SK-N-SH treated with all-trans-retinoic acid at 6 μM for 48 hours (cell line): ENCODE measurements around the gene DIP2C.

Source experiments
- ATAC-seq: fragments of 200-7000 bp; cut with Tn5 transposase; 3 replicates; pipeline ENCODE4 v1.9.1; 2020; ENCODE audit warnings: mild to moderate bottlenecking, moderate library complexity
- BACH2 ChIP-seq: fragments of 250-450 bp; sonication (Bioruptor Pico); IDR thresholded peaks from 2 replicates; pipeline ENCODE4 v1.9.0; 2021; ENCODE audit warnings: mild to moderate bottlenecking, borderline replicate concordance
- CREB5 ChIP-seq: fragments of 250-450 bp; sonication (Bioruptor Pico); IDR thresholded peaks from 2 replicates; pipeline ENCODE4 v1.5.1; 2020; ENCODE audit warnings: low read depth, mild to moderate bottlenecking, moderate library complexity
- CSDC2 ChIP-seq: fragments of 250-450 bp; sonication (Bioruptor Pico); IDR thresholded peaks from 2 replicates; pipeline ENCODE4 v1.5.0; 2020; ENCODE audit warnings: mild to moderate bottlenecking, moderate library complexity
- CSRNP3 ChIP-seq: fragments of 250-450 bp; sonication (Bioruptor Pico); IDR thresholded peaks from 2 replicates; pipeline ENCODE4 v1.5.1; 2021; ENCODE audit warnings: mild to moderate bottlenecking, moderate library complexity
- ESRRG ChIP-seq: fragments of 250-450 bp; sonication (Bioruptor Pico); IDR thresholded peaks from 2 replicates; pipeline ENCODE4 v1.6.1; 2021; ENCODE audit warnings: mild to moderate bottlenecking
- GLIS3 ChIP-seq: fragments of 250-450 bp; sonication (Bioruptor Pico); IDR thresholded peaks from 2 replicates; pipeline ENCODE4 v1.5.0; 2020; ENCODE audit warnings: mild to moderate bottlenecking, moderate library complexity
- ISL1 ChIP-seq: fragments of 250-450 bp; sonication (Bioruptor Pico); IDR thresholded peaks from 2 replicates; pipeline ENCODE4 v2.1.2; 2022; ENCODE audit warnings: mild to moderate bottlenecking, moderate library complexity
- OSR1 ChIP-seq: fragments of 250-450 bp; sonication (Bioruptor Pico); IDR thresholded peaks from 2 replicates; pipeline ENCODE4 v1.8.0; 2022; ENCODE audit warnings: moderate library complexity, mild to moderate bottlenecking, inconsistent platforms
- PATZ1 ChIP-seq: fragments of 250-450 bp; sonication (Bioruptor Pico); IDR thresholded peaks from 2 replicates; pipeline ENCODE4 v1.8.0; 2020; ENCODE audit warnings: mild to moderate bottlenecking, moderate library complexity, borderline replicate concordance
- PPARA ChIP-seq: fragments of 250-450 bp; sonication (Bioruptor Pico); IDR thresholded peaks from 2 replicates; pipeline ENCODE4 v1.5.0; 2020; ENCODE audit warnings: mild to moderate bottlenecking, borderline replicate concordance
- RARB ChIP-seq: fragments of 250-450 bp; sonication (Bioruptor Pico); IDR thresholded peaks from 2 replicates; pipeline ENCODE4 v1.8.0; 2021; ENCODE audit warnings: mild to moderate bottlenecking, moderate library complexity
- TCF4 ChIP-seq: fragments of 250-450 bp; sonication (Bioruptor Pico); IDR thresholded peaks from 2 replicates; pipeline ENCODE4 v1.8.0; 2021; ENCODE audit warnings: mild to moderate bottlenecking, moderate library complexity, borderline replicate concordance
- TOX ChIP-seq: fragments of 250-450 bp; sonication (Bioruptor Pico); IDR thresholded peaks from 2 replicates; pipeline ENCODE4 v1.8.0; 2021; ENCODE audit warnings: mild to moderate bottlenecking, moderate library complexity, borderline replicate concordance
- TSHZ2 ChIP-seq: fragments of 250-450 bp; sonication (Bioruptor Pico); IDR thresholded peaks from 2 replicates; pipeline ENCODE4 v1.5.0; 2020; ENCODE audit warnings: mild to moderate bottlenecking, moderate library complexity
- ZC3H10 ChIP-seq: fragments of 250-450 bp; sonication (Bioruptor Pico); IDR thresholded peaks from 2 replicates; pipeline ENCODE4 v1.5.1; 2021; ENCODE audit warnings: mild to moderate bottlenecking, moderate library complexity
- ZFP3 ChIP-seq: fragments of 250-450 bp; sonication (Bioruptor Pico); IDR thresholded peaks from 2 replicates; pipeline ENCODE4 v1.5.0; 2020; ENCODE audit warnings: mild to moderate bottlenecking, moderate library complexity
- ZFP30 ChIP-seq: fragments of 450-650 bp; formaldehyde crosslinking; IDR thresholded peaks from 2 replicates; pipeline ENCODE4 v1.5.0; 2022; ENCODE audit warnings: mild to moderate bottlenecking, moderate library complexity
- ZNF565 ChIP-seq: fragments of 450-650 bp; formaldehyde crosslinking; conservative IDR thresholded peaks from 2 replicates; pipeline ENCODE4 v1.5.0; 2020; ENCODE audit warnings: low read depth, mild to moderate bottlenecking, moderate library complexity
- ZNF70 ChIP-seq: fragments of 450-650 bp; formaldehyde crosslinking; IDR thresholded peaks from 2 replicates; pipeline ENCODE4 v1.5.0; 2020; ENCODE audit warnings: mild to moderate bottlenecking, moderate library complexity
- ZNF8 ChIP-seq: fragments of 450-650 bp; formaldehyde crosslinking; IDR thresholded peaks from 2 replicates; pipeline ENCODE4 v1.5.0; 2020; ENCODE audit warnings: mild to moderate bottlenecking, moderate library complexity

DIP2C gene

GRCh38 chr10:378930-379704, 310.4 kb downstream of the DIP2C start:
- no peak for TF ChIP-seq GLIS3 (CRISPR knock-in tag)
- no peak for TF ChIP-seq ZC3H10 (CRISPR knock-in tag)
- TF ChIP-seq TOX = no peak
- no peak for TF ChIP-seq RARB (CRISPR knock-in tag)
- no peak for TF ChIP-seq CSRNP3 (CRISPR knock-in tag)
- no peak for TF ChIP-seq TSHZ2 (CRISPR knock-in tag)
- ATAC-seq = no peak

DNA sequence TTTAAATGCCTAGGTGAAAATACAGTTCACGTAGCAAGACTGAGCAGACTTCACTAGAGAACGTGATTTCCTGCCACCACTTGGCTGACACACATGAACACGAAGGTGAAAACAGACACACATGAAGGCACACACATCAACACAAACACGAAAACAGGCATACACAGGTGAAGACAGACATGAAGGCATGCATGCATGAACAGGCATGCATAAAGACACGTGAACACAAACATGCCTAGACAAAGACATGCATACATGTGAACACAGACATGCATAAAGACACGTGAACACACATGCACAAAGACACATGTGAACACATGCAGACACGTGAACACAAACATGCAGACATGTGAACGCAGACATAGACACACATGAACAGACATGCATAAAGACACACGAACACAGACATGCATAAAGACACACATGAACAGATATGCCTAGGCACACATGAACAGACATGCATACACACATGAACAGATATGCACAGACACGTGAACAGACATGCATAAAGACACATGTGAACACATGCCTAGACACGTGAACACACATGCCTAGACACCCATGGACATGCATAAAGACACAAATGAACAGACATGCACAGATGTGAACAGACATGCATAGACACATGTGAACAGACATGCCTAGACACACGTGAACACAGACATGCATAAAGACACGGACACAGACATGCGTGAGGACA, 311.1 kb downstream of the DIP2C start:
- no peak for ATAC-seq
- TF ChIP-seq ZFP30 = no peak
- TF ChIP-seq ZFP3 = no peak
- TF ChIP-seq PATZ1 (CRISPR knock-in tag) = no peak
- no peak for TF ChIP-seq ESRRG (CRISPR knock-in tag)
- TF ChIP-seq CREB5 (CRISPR knock-in tag) = no peak
- TF ChIP-seq ISL1 (CRISPR knock-in tag) = no peak
- no peak for TF ChIP-seq TCF4 (CRISPR knock-in tag)
- no peak for TF ChIP-seq CSRNP3 (CRISPR knock-in tag)

- no peak for ATAC-seq
- TF ChIP-seq ZFP3 (no peak), CSRNP3 (CRISPR knock-in tag) (no peak), ZNF8 (no peak), OSR1 (CRISPR knock-in tag) (no peak), ZNF70 (CRISPR knock-in tag) (no peak), PPARA (CRISPR knock-in tag) (no peak), TSHZ2 (CRISPR knock-in tag) (no peak), BACH2 (CRISPR knock-in tag) (no peak), ZNF565 (CRISPR knock-in tag) (no peak), CSDC2 (no peak), ZC3H10 (CRISPR knock-in tag) (no peak), ESRRG (CRISPR knock-in tag) (no peak), TCF4 (CRISPR knock-in tag) (no peak), PATZ1 (CRISPR knock-in tag) (no peak), ZFP30 (no peak)
Observed at GRCh38 chr10:377228-377627, 312.2 kb downstream of the DIP2C start.
